HG02870 (cell line): Measurements from ENCODE around the gene CTIF.

Source experiments
- ATAC-seq: cut with Tn5 transposase; IDR thresholded peaks from one replicate; pipeline ENCODE4 v1.9.1; 2021; ENCODE audit warnings: mild to moderate bottlenecking, moderate library complexity; ENCODE audit not compliant: unreplicated experiment

Gene CTIF

DNA sequence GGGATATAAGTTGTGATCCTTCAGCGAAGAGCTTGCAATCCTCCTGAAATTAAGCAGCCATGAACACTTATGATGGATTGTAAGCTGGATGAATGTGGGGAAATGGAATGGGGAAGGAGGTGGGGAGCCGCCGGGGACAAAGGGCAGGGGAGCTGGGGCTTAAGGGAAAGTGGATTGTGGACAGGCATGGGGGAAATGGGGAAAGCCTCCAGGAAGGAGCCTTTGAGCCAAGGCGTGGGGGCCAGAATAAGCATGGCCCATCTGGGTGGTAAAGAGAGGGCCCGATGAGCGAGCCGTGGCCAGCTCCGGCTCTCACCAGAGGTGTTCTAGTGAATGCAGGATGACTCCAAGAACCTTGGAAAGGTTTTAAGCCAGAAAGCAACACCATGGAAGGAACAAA, 288.0 kb downstream of the CTIF start:
- ATAC-seq, result no peak

DNA sequence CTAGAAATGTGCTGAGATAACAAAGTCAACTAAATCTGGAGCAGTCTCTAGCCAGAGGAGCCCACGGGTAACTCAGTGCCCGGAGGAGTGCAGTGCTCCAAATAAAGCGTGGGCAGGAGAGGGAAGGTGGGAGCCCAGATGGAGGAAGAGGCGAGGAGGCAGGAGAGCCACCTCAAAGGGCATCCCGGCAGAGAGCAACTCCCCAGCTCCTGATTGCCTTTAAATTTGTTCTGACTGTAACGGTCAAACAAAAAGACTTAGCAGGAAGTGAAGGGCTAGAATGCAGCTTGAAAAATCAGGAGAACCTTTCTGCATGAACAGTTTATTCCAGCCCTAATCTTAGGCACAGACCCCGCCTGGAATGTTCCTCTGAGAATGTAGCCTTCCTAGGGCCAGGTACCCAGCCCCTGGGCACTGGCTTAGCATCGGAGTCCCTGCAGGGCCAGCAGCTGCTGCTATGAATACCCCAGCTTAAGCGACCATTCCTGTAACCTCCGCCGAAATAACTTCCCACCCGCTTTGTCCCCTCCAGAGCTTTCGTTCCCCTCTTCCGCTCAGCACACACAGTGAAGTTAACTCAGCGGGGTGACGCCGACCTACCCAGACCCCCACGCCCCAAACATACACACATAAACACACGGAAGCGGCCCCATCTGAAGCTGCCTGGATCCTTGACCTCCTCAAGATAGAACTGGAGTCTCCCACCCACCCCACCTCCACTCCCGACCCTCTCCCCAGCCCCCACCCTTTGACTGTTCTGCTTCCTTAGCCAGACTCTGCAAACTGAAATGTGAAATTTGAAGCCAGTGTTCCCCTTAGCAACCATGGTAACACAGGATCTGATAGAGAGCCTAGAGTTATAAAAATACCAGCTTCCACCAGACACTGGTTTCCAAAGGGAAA, 288.7 kb downstream of the CTIF start:
- no peak for ATAC-seq

DNA sequence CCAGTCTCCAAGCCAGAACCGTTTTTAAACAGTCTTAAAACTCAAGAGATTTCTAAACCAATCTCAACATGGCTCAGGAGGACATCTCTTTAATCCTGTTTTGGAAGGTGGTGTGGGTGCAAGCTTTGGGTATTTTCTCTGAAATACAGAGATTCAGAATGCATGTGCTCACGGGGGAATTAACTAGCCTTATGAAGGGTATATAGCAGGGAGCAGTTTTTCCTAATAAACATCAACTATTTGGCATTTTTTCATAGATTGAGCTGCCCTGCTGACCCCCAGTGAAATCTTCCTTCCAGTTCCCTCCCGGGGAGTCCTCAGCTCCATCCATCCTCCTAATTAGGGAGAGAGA, 289.3 kb downstream of the CTIF start:
- ATAC-seq, result no peak

DNA sequence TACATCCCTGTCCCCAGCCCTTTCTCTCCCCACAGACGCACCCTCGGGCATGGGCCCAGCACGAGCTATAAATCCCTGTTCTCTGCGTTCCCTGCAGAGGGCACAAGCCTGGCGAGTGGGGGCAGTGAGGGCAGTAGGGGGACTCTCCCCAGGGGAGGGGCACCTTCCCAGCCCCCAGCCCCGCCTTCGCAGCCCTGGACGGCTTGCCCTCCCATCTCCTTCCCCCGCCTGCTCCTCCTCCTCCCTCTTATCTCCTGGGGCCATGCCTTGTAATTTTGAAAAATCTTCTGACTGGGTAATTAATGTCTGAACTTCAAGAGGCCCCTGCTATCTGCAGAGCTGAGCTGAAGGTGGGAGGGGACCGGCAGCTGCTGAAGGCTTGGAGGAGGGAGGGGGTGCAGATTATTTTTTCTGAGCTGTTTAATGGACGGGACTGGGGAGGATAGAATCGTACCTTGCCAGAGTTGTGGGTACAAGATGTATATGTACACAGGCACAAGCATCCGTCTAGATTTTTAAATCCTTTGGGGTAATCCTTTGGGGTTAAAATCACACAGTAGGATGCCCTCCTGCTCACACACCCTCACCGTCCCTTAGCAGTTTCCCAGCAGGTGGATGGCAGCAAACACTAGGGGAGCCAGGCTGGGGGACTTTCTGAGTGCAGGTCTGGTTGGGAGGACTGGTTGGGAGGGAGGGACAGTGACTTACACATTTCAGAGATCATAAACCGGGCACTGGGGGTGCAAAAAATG, 290.0 kb downstream of the CTIF start:
- ATAC-seq, result no peak

DNA sequence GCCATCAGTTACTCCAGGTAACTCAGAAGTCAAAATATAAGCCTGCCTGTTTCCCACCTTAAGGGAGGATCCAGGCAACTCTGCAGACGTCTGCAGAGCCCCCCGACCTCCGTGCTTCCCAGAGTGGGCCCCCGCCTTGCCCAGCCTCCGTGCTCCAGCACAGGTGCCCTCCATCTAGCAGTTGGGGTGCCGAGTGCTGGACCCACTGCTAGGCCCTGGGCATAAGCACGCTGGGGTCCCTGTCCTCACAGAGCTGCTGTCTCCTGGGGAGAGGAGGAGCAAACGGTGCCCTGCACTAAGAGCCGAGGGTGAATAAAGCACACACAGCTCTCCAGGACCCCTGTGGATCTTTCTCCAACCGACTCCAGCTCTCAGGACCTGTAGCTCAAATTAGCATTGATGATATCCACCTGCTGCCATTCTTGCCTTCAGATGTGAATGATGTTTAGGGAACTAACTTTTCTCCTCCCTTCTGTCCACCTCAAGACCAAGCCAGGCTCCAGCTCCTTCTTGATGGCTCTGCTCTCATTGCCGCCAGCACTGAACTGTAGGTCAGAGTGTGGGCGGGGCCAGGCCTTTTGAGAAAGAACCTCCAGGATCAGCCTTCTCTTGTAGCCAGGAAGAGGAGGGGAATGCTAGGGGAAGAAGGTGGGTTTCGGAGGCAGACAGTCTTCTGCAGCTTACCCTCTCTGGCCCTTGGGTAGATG, 290.8 kb downstream of the CTIF start:
- no peak for ATAC-seq

DNA sequence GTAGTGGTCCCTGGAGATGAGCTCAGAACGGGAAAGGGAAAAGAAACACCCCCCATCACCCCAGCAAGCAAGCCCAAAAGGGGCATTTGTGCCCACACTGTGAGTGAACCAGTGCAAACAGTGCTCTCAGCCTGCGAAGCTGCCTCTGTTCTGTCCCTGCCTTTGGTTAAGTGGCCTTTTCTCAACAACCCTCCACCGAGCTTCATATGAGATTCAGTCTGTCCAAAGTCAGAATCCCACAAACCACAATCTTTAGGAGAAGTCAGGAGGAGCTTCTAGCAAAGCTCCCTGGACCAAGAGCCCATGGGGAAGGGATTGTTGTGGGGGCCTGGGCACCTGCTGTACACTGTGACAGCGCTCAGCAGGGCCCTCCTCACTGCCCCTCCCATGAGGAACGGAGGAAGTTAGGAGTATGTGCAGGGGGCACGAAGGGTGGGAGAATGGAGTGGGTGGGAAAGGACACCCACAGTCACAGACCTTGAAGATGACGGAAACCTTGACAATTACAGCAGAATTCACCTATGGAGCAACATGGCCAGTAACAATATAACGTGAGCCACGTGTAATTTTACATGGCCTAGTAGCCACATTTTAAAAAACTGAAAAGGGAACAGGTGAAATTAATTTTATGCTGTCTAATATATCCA, 292.4 kb downstream of the CTIF start:
- ATAC-seq, result no peak

DNA sequence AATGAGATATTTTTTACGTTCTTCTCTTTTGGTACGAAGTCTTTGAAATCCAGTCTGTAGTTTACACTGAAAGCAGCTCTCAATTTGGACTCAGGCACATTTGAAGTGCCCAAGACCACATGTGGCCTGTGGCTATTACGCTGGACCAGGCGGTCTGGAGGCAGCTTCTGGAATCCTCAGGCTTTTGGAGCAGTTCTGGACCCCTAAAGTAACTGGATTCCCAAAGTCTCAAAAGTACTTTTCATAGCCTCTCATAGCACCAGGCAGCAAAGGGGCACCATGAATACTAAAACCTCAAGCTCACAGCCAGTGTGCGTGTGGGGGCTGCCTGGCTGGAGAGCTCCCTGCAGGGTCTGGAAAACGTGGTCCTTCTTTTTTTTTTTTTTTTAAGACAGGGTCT, 293.0 kb downstream of the CTIF start:
- ATAC-seq, result no peak

DNA sequence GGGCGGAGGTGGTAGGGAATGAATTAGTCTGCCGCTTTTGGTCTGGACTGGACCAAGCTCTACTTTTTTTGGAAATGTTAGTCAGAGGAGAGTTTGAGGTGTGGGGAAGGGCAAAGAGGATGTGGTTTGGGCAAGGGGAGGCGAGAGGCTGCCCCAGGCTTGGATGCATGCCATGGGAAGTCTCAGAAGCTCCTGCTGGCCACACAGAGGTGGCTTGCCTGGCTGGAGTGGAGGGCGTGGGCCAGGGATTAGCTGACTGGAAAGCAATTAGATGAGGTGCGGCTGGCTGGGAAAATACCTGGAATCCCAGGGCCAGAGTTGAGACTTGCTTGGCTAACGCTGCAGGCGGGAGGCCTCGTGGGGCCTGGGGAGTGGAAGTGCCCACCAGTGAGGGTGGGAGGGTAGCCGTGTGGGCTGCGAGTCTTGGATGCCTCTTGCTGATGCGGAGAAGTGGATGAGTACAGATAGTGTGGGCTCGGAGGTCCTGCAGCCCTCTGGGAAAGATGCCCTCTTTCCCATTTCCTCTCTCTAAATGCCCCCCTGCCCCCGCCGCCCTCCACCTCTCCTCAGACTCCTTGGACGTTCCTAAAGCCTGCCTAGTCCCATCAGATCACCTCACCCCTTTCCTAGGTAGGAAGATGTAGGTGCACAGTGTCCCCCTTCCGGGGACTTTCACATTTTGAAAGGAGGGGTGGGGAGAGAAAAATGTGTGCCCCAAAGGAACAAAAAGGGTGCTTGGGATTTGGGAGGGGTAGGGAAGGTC, 294.3 kb downstream of the CTIF start:
- no peak for ATAC-seq

GRCh38 chr18:48833701-48834412, 295.0 kb downstream of the CTIF start:
- ATAC-seq, result peak; percentile 74

DNA sequence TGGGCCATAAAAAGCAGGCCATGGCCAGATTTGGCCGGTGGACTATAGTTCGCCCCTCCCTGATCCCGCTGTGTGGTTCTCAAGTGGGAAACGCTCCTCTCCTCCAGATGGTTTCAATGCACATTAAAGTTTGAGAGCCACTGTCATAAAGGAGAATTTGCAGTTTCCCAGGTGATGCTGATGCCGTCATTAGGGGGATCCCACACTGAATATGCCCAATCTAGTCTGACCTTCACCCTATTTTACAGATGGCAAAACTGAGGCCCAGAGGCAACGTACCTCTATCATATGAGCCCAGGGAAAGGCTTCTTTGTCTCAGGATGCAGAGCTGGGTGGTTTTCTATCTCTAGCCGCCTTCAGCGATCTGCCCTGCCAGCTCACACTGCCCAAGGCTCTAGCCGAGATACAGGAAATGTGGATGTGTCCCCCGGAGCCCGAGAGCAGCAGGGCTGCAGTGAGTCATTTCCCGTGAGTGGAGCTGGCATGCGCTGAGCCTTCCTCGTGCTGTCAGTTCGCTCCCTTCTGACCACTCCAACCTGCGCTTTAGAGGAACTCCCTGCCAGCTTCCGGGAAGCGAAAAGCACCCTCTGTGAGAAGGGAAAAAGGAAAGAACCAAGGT, 295.7 kb downstream of the CTIF start:
- peak; percentile 57 for ATAC-seq

- no peak for ATAC-seq
Observed at GRCh38 chr18:48835119-48835518, 296.3 kb downstream of the CTIF start.

DNA sequence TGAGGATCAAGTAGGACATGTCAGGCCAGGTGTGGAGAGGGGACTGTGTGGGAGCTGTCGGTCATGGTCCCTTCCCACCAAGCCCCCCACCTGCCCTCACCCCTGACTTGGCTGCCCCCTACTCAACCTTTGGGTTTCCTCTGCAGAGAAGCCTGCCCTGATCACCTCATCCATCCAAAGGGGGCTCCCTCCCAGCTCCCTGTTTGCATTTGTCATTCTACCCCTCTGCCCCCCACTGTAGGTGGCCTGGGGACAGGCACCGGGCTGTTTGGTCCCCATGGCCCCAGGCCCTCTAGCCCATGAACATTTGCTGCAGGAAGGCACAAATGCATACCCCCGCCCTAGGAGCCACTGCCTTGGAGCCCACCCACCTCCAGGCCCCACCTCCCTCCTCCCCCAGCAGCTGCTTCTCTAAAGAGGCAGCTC, 296.9 kb downstream of the CTIF start:
- no peak for ATAC-seq

DNA sequence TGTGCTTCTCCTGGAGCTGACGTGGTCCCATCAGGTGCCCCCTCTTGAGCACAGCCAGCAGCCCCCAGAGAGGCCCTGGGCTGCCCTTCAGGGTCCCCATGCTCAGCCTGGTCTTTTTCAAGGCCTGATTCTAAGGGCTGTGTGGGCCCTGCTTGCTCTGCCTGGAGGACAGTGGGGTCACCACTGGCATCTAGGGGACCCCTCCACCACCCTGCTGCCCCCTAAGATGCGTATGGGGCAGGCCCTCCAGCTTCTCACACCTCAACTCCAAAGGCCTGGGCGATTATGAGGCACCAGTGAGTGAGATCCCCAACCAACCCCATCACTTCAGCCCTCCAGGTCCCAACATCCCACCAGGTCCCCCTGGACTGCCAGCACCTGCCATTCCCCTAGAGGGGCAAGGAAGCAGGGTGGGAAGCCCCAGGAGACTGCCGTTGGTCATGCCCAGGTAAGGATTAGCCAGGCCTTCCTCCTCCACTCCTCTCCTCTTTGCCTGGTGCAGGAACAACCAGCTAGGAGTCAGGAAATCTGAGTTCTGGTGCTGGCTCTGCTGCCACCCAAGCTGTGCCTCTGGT, 297.5 kb downstream of the CTIF start:
- no peak for ATAC-seq

- no peak for ATAC-seq
Observed at GRCh38 chr18:48836806-48837615, 298.2 kb downstream of the CTIF start.

GRCh38 chr18:48837676-48838075, 298.8 kb downstream of the CTIF start:
- no peak for ATAC-seq

- no peak for ATAC-seq
Observed at GRCh38 chr18:48838166-48838775, 299.4 kb downstream of the CTIF start.

GRCh38 chr18:48838921-48839818, 300.3 kb downstream of the CTIF start:
- no peak for ATAC-seq
